Keratinocyte (primary cell): Measurements from ENCODE around the gene SCAF4. TPM values are rescaled to one million over a fixed set of nuclear protein-coding genes. Genes with fewer than 3 reads are reported as not detected.
"Not testable (repeated sequence)": the region's sequence is repeated elsewhere in the genome, so short reads cannot be mapped to it uniquely, and the experiment has no call there.

Experiments
- DNase-seq: peaks from one replicate; pipeline ENCODE4 v3.0.0-alpha.2; 2011; ENCODE audit warnings: low read depth, missing footprints, low spot score
- FAIRE-seq: peaks from 2 replicates; lab custom pipeline; 2011; peaks lifted over from hg19 to GRCh38; lab: Jason Lieb, UNC
- H2AFZ ChIP-seq: 2 replicates; pipeline ENCODE4 v1.6.0; 2012; ENCODE audit warnings: low read length, control low read depth, inconsistent platforms; ENCODE audit not compliant: control insufficient read depth
- H3K27ac ChIP-seq: 2 replicates; pipeline ENCODE4 v1.5.1; 2011; ENCODE audit warnings: low read length; ENCODE audit not compliant: control insufficient read depth, insufficient read depth
- H3K27me3 ChIP-seq: 3 replicates; pipeline ENCODE4 v1.6.0; 2011; ENCODE audit warnings: low read length; ENCODE audit not compliant: control insufficient read depth, insufficient read depth; ENCODE audit errors: extremely low read depth
- H3K36me3 ChIP-seq, 2 experiments: 2 replicates in 1 of 2; 3 replicates in 1 of 2; pipeline ENCODE4 v1.5.1; 2011; ENCODE audit warnings: low read length in 2 of 2, mild to moderate bottlenecking in 1 of 2; ENCODE audit not compliant: control insufficient read depth in 2 of 2, insufficient read depth in 2 of 2; ENCODE audit errors: extremely low read depth in 1 of 2
- H3K4me1 ChIP-seq: 3 replicates; pipeline ENCODE4 v1.5.1; 2011; ENCODE audit warnings: low read length; ENCODE audit not compliant: control insufficient read depth, insufficient read depth; ENCODE audit errors: extremely low read depth
- H3K4me2 ChIP-seq: 3 replicates; pipeline ENCODE4 v1.6.0; 2011; ENCODE audit warnings: low read depth, low read length; ENCODE audit not compliant: control insufficient read depth, insufficient read depth; ENCODE audit errors: extremely low read depth
- H3K4me3 ChIP-seq, 3 experiments: fragments of 200-600 bp in 1 of 3; sonication (generic) in 1 of 3; 2 replicates in 2 of 3; 3 replicates in 1 of 3; pipeline ENCODE4 v1.5.1; 2011 to 2016; ENCODE audit warnings: low read length in 3 of 3, mild to moderate bottlenecking in 3 of 3, control low read depth in 2 of 3, inconsistent platforms in 1 of 3, low read depth in 1 of 3, mixed read lengths in 1 of 3, mixed run types in 1 of 3, moderate library complexity in 1 of 3; ENCODE audit not compliant: control insufficient read depth in 2 of 3, insufficient read depth in 2 of 3; ENCODE audit errors: extremely low read depth in 1 of 3
- H3K79me2 ChIP-seq: 2 replicates; pipeline ENCODE4 v1.6.0; 2012; ENCODE audit warnings: low read length; ENCODE audit not compliant: control insufficient read depth, insufficient read depth
- H3K9ac ChIP-seq: 3 replicates; pipeline ENCODE4 v1.6.0; 2011; ENCODE audit warnings: low read length; ENCODE audit not compliant: control insufficient read depth, insufficient read depth; ENCODE audit errors: extremely low read depth
- H3K9me1 ChIP-seq: 3 replicates; pipeline ENCODE4 v1.6.0; 2011; ENCODE audit warnings: low read length; ENCODE audit not compliant: control insufficient read depth, insufficient read depth; ENCODE audit errors: extremely low read depth
- H3K9me3 ChIP-seq: 2 replicates; pipeline ENCODE4 v1.5.1; 2012; ENCODE audit warnings: low read depth, low read length; ENCODE audit not compliant: control insufficient read depth
- H4K20me1 ChIP-seq: 3 replicates; pipeline ENCODE4 v1.6.0; 2011; ENCODE audit warnings: low read length; ENCODE audit not compliant: control insufficient read depth, insufficient read depth; ENCODE audit errors: extremely low read depth
- CTCF ChIP-seq, 3 experiments: IDR thresholded peaks in 1 of 3; conservative IDR thresholded peaks in 1 of 3; optimal IDR thresholded peaks in 1 of 3; 2 replicates in 2 of 3; 3 replicates in 1 of 3; pipeline versions ENCODE3 to v1.5.1; 2011; ENCODE audit warnings: low read length in 3 of 3, mild to moderate bottlenecking in 3 of 3, moderate library complexity in 2 of 3, control low read depth in 1 of 3, inconsistent platforms in 1 of 3; ENCODE audit not compliant: insufficient read depth in 2 of 3; ENCODE audit errors: extremely low read depth in 1 of 3
- EZH2 ChIP-seq: IDR thresholded peaks from one replicate; pipeline ENCODE4 v1.6.1; 2012; ENCODE audit warnings: inconsistent platforms, mild to moderate bottlenecking, low read length, moderate library complexity
- dilution Hi-C: fragments of 300-500 bp; cut with MboI; formaldehyde crosslinking; loops from one replicate; pipeline ENCODE4 v1.7.0; 2020; ENCODE audit warnings: low sequenced_read_pairs; ENCODE audit not compliant: extremely low pct_ligation_motif_present
- polyA plus RNA-seq, 5 experiments: library from polyadenylated mRNA; depleted of rRNA in 3 of 5; stranded (reverse) in 3 of 5; stranded (forward) in 1 of 5; unstranded in 1 of 5; fragments of >200 nt; gene quantifications; 1 replicate in 1 of 5; 2 replicates in 3 of 5; 3 replicates in 1 of 5; pipeline versions ENCODE4 v1.2.1 to v1.2.3, GENCODE V29; 2011 to 2012; ENCODE audit warnings: missing spikeins in 2 of 5, low read depth in 1 of 5, low replicate concordance in 1 of 5

SCAF4 gene
- polyA plus RNA-seq, 1 donor (not counting 4 experiments of a cell fraction or from before 2014, with no cell fraction given), result 7.5 TPM

DNA sequence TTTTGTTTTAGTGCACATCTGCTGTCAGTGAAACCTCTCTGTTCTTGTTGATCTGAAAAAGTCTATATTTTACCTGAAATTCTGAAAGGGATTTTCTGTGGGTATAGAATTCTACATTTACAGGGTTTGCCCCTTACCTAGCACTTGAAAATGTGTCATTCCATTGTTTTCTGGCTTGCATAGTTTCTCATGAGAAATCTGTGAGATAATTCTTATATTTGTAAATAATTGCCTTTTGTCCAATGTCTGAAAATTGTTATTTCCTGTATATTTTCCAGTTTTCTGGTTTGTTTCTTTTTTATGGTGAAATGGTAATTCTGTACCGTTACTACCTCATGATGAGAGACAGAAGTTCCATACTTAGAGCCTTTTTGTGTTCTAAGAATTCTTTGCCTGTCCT is 11.8 kb upstream of the SCAF4 start:
- Histone ChIP-seq H3K27me3 (no peaks in the 10 kb centered on the region), H3K4me1 (no peaks in the 10 kb centered on the region), H3K9me3 (no peaks in the 10 kb centered on the region), H2AFZ (no peak overlapping the region), H3K4me2 (no peak overlapping the region), H3K27ac (no peak overlapping the region), H3K4me3 (no peak overlapping the region), H4K20me1 (no peaks in the 10 kb centered on the region), H3K36me3 (no peaks in the 10 kb centered on the region), H3K9ac (no peak overlapping the region), H3K9me1 (no peaks in the 10 kb centered on the region), H3K79me2 (no peaks in the 10 kb centered on the region)
- dilution Hi-C loops, result no loop called here
- FAIRE-seq, result no peak
- TF ChIP-seq CTCF (optimal IDR thresholded peaks at IDR 0.05 in 1 of 3, IDR thresholded peaks at IDR 0.05 in 1 of 3, conservative IDR thresholded peaks at IDR 0.05 in 1 of 3; ENCODE audit: extremely low read depth in 1 of 3, insufficient read depth in 2 of 3, low read length in 3 of 3), result no peak
- no peak for TF ChIP-seq EZH2
- no peak for DNase-seq

DNA sequence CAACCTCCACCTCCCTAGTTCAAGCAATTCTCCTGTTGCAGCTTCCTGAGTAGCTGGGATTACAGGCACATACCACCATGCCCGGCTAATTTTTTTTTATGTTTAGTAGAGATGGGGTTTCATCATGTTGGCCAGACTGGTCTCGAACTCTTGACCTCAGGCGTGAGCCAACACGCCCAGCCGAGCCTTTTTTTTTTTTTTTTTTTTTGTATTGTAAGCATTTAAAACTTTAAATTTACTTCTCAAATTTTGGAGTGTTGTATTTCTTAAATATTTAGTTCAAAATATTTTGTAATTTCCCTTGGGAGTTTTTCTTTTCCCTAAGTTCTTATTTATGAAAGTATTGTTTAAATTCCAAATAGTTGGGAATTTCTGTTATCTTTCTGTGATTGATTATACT is 9.2 kb upstream of the SCAF4 start:
- Histone ChIP-seq H2AFZ (no peak overlapping the region), H3K36me3 (no peaks in the 10 kb centered on the region), H3K9ac (no peak overlapping the region), H3K4me2 (no peak overlapping the region), H3K27ac (no peak overlapping the region), H3K27me3 (no peaks in the 10 kb centered on the region), H3K9me1 (no peaks in the 10 kb centered on the region), H3K79me2 (no peaks in the 10 kb centered on the region), H3K9me3 (no peaks in the 10 kb centered on the region), H4K20me1 (no peaks in the 10 kb centered on the region), H3K4me3 (no peak overlapping the region), H3K4me1 (no peaks in the 10 kb centered on the region)
- FAIRE-seq (no peak), DNase-seq (no peak)
- dilution Hi-C loops, result no loop called here
- TF ChIP-seq EZH2 (no peak), CTCF (optimal IDR thresholded peaks at IDR 0.05 in 1 of 3, IDR thresholded peaks at IDR 0.05 in 1 of 3, conservative IDR thresholded peaks at IDR 0.05 in 1 of 3; ENCODE audit: extremely low read depth in 1 of 3, insufficient read depth in 2 of 3, low read length in 3 of 3) (no peak)

GRCh38 chr21:31737586-31738397 is 5.9 kb upstream of the SCAF4 start:
- H3K4me2 ChIP-seq, H2AFZ ChIP-seq, H3K36me3 ChIP-seq, H3K79me2 ChIP-seq, H3K9me3 ChIP-seq, H4K20me1 ChIP-seq, FAIRE-seq, H3K27me3 ChIP-seq, dilution Hi-C loops, H3K9me1 ChIP-seq, H3K9ac ChIP-seq, H3K4me3 ChIP-seq, H3K4me1 ChIP-seq, H3K27ac ChIP-seq, DNase-seq: not testable (repeated sequence)
